Mucosa of gallbladder (tissue), 1 donor: ENCODE results near the gene MAP3K3. TPM values are rescaled to one million over a fixed set of nuclear protein-coding genes. Genes with fewer than 3 reads are reported as not detected.
A peak's percentile ranks its signal among the peaks of the same experiment; 100 is the strongest.

Source experiments
- DNase-seq: peaks from one replicate; pipeline ENCODE4 v3.0.0-alpha.2; 2020; ENCODE audit warnings: low spot score
- total RNA-seq: library from RNA; stranded (reverse); gene quantifications from one replicate; pipeline ENCODE4 v1.2.1, GENCODE V29; 2021
- donor health status: DM: no; HTN: no; CAD: no.

Gene MAP3K3
- total RNA-seq, 1 donor from 2014 or later = 39.5 TPM

GRCh38 chr17:63622574-63623390 is 565 bp downstream of the MAP3K3 start:
- peak; percentile 66 for DNase-seq

- DNase-seq = no peak
These were observed 1.7 kb downstream of the MAP3K3 start for GRCh38 chr17:63623786-63624530.

GRCh38 chr17:63624531-63624880 is 2.3 kb downstream of the MAP3K3 start:
- no peak for DNase-seq

GRCh38 chr17:63626551-63627180 is 4.4 kb downstream of the MAP3K3 start:
- no peak for DNase-seq

GRCh38 chr17:63629627-63630026 is 7.4 kb downstream of the MAP3K3 start:
- DNase-seq = no peak

GRCh38 chr17:63631062-63631461 is 8.8 kb downstream of the MAP3K3 start:
- DNase-seq = no peak

- no peak for DNase-seq
These were observed 9.4 kb downstream of the MAP3K3 start for GRCh38 chr17:63631626-63632025.

GRCh38 chr17:63633742-63634141 is 11.5 kb downstream of the MAP3K3 start:
- no peak for DNase-seq

GRCh38 chr17:63634163-63634562 is 11.9 kb downstream of the MAP3K3 start:
- DNase-seq = no peak

- DNase-seq = no peak
These were observed 12.6 kb downstream of the MAP3K3 start for GRCh38 chr17:63634816-63635215.

- no peak for DNase-seq
These were observed 13.1 kb downstream of the MAP3K3 start for GRCh38 chr17:63635290-63635689.

- no peak for DNase-seq
These were observed 13.6 kb downstream of the MAP3K3 start for GRCh38 chr17:63635787-63636186.

GRCh38 chr17:63639125-63639524 is 16.9 kb downstream of the MAP3K3 start:
- no peak for DNase-seq

GRCh38 chr17:63640038-63640437 is 17.8 kb downstream of the MAP3K3 start:
- DNase-seq = no peak

GRCh38 chr17:63641692-63642448 is 19.7 kb downstream of the MAP3K3 start:
- DNase-seq = peak; percentile 48

GRCh38 chr17:63644846-63645245 is 22.6 kb downstream of the MAP3K3 start:
- no peak for DNase-seq

- no peak for DNase-seq
These were observed 23.7 kb downstream of the MAP3K3 start for GRCh38 chr17:63645775-63646487.

- DNase-seq = no peak
These were observed 24.2 kb downstream of the MAP3K3 start for GRCh38 chr17:63646488-63646806.

GRCh38 chr17:63647065-63647725 is 25.0 kb downstream of the MAP3K3 start:
- DNase-seq = no peak

GRCh38 chr17:63647936-63648335 is 25.7 kb downstream of the MAP3K3 start:
- DNase-seq = no peak

GRCh38 chr17:63649813-63650212 is 27.6 kb downstream of the MAP3K3 start:
- no peak for DNase-seq
